ENCODE data around the gene PAIP2.

Gene PAIP2

DNA sequence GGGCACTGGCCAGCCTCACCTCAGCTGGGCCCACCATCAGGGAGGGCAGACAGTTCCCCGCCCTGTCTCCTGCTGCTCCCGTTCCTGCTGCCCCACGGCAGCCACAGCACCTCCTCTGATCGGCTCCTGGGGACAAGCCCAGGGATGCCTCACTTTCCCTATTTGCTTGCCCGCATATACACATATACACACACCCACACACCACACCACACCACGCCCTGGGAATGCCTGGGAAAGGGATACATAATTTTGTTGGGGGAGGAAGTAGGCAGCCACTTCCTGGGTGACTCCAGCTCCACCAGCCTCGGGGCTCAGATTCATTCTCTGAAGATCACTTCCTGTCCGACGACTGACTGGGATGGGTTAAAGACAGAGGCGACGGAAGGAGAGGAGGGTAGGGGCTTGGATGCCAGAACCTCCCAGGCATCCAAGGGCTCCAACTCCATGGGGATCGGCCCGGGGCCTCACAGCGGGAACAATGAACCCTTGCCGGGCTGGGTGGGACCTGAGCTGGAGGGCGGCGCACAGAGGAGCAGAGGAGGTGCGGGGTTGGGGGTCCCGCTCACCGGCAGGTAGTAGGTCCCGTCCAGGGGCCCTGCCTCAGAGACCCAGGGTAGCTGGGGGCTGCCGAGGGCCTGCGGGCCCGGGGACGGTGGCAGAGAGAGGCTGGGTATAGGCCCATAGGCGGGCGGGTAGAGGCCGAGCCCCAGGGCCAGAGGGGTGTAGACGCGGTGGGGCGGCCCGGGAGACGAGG is 50.1 kb downstream of the PAIP2 start:
- no peaks in the 10 kb centered on the region for H4K20me1 ChIP-seq (ENCODE audit: insufficient read depth)
- peak overlapping the region; percentile 93 for H3K9ac ChIP-seq
- H3K27me3 ChIP-seq (ENCODE audit: insufficient read depth, low read depth), result no peaks in the 10 kb centered on the region
- peak overlapping the region; percentile 87 for H3K4me2 ChIP-seq
- peaks cover 48% of the 10 kb centered on the region for H3K4me1 ChIP-seq (ENCODE audit: low read depth, poor library complexity, severe bottlenecking)
- H3K79me2 ChIP-seq (ENCODE audit: insufficient read depth, low read depth), result peaks cover 74% of the 10 kb centered on the region
- peak overlapping the region; percentile 89 for H3K27ac ChIP-seq
- no peak overlapping the region for H3K4me3 ChIP-seq (IDR thresholded peaks at IDR 0.05; ENCODE audit: insufficient read depth, low read depth, low read length)
- peak overlapping the region; percentile 63; the same call in 1 of the 2 replicates for H2AFZ ChIP-seq (ENCODE audit: low read depth)
- TF ChIP-seq, protein P1, sequence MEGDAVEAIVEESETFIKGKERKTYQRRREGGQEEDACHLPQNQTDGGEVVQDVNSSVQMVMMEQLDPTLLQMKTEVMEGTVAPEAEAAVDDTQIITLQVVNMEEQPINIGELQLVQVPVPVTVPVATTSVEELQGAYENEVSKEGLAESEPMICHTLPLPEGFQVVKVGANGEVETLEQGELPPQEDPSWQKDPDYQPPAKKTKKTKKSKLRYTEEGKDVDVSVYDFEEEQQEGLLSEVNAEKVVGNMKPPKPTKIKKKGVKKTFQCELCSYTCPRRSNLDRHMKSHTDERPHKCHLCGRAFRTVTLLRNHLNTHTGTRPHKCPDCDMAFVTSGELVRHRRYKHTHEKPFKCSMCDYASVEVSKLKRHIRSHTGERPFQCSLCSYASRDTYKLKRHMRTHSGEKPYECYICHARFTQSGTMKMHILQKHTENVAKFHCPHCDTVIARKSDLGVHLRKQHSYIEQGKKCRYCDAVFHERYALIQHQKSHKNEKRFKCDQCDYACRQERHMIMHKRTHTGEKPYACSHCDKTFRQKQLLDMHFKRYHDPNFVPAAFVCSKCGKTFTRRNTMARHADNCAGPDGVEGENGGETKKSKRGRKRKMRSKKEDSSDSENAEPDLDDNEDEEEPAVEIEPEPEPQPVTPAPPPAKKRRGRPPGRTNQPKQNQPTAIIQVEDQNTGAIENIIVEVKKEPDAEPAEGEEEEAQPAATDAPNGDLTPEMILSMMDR (conservative IDR thresholded peaks at IDR 0.05; ENCODE audit: low read depth, low read length), result no peak
- H3K36me3 ChIP-seq (ENCODE audit: insufficient read depth), result no peaks in the 10 kb centered on the region

DNA sequence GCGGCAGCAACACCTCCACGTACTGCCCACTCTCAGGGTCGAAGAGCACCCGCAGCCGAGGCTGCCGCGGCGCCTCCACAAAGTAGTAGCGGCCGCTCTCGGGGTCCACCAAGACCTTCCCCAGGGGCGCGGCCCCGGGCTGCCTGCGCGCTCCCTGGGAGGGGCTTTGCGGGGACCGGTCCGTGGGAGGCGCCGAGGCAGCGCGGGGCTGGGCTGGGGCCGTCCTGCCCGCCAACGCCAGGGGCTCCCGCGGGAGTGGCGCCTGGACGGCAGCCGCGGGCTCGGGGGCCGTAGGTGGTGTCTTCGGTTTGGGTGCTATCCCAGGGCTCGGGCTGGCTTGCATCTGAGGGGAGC is 50.6 kb downstream of the PAIP2 start:
- peaks cover 69% of the 10 kb centered on the region for H3K79me2 ChIP-seq (ENCODE audit: insufficient read depth, low read depth)

DNA sequence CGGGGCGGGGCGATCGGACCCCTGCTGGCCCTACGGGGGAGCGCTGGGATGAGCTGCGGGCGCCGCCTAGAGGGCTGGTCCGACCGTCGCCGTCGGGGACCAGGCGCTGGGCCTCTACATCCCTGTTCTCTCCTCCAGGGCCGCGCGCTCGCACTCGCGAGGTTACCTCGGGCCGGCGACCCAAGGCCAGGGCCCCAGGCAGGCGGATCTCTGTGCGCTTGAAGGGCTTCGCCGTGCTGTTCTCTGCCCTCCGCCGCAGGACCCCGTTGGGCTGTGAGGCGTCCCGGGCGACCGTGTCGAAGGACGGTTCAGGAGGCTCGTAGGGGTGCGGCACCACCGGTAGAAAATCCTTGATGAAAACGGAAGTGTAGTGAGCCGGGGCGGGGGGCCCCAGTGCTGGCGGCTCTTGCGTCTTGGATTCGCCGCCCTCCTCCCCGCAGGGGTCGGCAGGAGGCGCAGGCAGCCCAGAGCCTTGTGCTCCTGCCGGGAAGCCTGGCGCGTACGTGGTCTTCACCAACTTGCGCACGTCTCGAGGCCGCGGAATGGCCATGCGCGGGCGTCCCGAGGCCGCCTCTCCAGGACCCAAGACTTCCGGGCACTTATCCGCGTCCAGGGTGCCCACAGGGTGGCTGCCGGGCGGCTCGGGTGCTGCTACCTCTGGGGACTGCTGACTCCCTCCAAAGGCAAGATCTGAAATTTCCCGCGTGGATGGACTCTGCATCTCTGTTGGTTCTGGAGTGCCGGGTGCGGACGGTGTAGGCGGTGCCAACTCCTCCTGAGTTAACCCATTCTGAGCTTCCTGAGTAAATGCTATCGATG is 51.2 kb downstream of the PAIP2 start:
- TF ChIP-seq, protein P1 (conservative IDR thresholded peaks at IDR 0.05; ENCODE audit: low read depth, low read length), result peak; percentile 63
- Histone ChIP-seq H3K27ac (peak overlapping the region; percentile 89), H3K36me3 (ENCODE audit: insufficient read depth) (no peaks in the 10 kb centered on the region), H4K20me1 (ENCODE audit: insufficient read depth) (no peaks in the 10 kb centered on the region), H3K4me1 (ENCODE audit: low read depth, poor library complexity, severe bottlenecking) (peaks cover 37% of the 10 kb centered on the region), H3K9ac (peak overlapping the region; percentile 93), H2AFZ (ENCODE audit: low read depth) (peak overlapping the region; percentile 63), H3K27me3 (ENCODE audit: insufficient read depth, low read depth) (no peaks in the 10 kb centered on the region), H3K4me3 (IDR thresholded peaks at IDR 0.05; ENCODE audit: insufficient read depth, low read depth, low read length) (no peak overlapping the region), H3K4me2 (peak overlapping the region; percentile 87), H3K79me2 (ENCODE audit: insufficient read depth, low read depth) (peaks cover 63% of the 10 kb centered on the region)

More for the DNA sequence above, 50.6 kb downstream of the PAIP2 start:
- H3K27ac ChIP-seq, result peak overlapping the region; percentile 89
- no peaks in the 10 kb centered on the region for H4K20me1 ChIP-seq (ENCODE audit: insufficient read depth)
- H3K36me3 ChIP-seq (ENCODE audit: insufficient read depth), result no peaks in the 10 kb centered on the region
- H3K27me3 ChIP-seq (ENCODE audit: insufficient read depth, low read depth), result no peaks in the 10 kb centered on the region
- TF ChIP-seq, protein P1 (conservative IDR thresholded peaks at IDR 0.05; ENCODE audit: low read depth, low read length), result no peak
- H3K4me1 ChIP-seq (ENCODE audit: low read depth, poor library complexity, severe bottlenecking), result peaks cover 43% of the 10 kb centered on the region
- H3K4me3 ChIP-seq (IDR thresholded peaks at IDR 0.05; ENCODE audit: insufficient read depth, low read depth, low read length), result no peak overlapping the region
- peak overlapping the region; percentile 93 for H3K9ac ChIP-seq
- H2AFZ ChIP-seq (ENCODE audit: low read depth), result peak overlapping the region; percentile 63
- H3K4me2 ChIP-seq, result peak overlapping the region; percentile 87; the same call in 1 of the 2 replicates

DNA sequence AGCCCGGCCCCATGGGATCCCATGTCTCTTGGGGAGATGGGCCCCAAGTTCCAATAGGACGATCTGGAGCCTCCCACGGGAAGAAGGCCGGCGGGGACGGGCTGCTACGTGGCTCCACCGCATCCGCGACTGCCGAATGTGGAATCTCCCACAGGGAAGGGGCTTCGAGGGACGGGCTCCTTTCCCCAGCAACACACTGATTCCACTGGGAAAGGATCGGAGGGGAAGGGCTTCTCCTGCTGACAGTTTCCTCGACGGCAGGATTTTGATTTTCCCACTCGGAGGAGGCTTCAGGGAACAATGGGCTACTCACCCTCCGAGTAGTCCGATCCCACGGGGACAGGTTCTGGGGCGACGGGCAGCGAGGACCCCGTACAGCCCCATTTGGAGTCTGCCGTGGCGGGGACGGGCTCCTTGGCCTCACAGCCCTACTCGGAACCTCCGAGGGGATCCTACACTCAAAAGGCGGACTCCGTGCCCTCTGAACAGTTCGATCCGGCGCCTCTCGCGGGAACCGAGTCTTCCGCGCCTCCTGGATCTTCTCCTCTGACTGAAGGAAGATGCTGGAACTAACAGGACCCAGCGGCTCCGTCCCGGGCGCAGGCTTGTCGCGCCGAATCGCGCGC is 52.0 kb downstream of the PAIP2 start:
- H3K27me3 ChIP-seq (ENCODE audit: insufficient read depth, low read depth), result no peaks in the 10 kb centered on the region
- H3K36me3 ChIP-seq (ENCODE audit: insufficient read depth), result no peaks in the 10 kb centered on the region
- H3K4me2 ChIP-seq, result peak overlapping the region; percentile 87
- no peak overlapping the region for H3K4me3 ChIP-seq (IDR thresholded peaks at IDR 0.05; ENCODE audit: insufficient read depth, low read depth, low read length)
- H3K79me2 ChIP-seq (ENCODE audit: insufficient read depth, low read depth), result peaks cover 55% of the 10 kb centered on the region
- no peaks in the 10 kb centered on the region for H4K20me1 ChIP-seq (ENCODE audit: insufficient read depth)
- H3K4me1 ChIP-seq (ENCODE audit: low read depth, poor library complexity, severe bottlenecking), result peaks cover 33% of the 10 kb centered on the region
- peak overlapping the region; percentile 63 for H2AFZ ChIP-seq (ENCODE audit: low read depth)
- TF ChIP-seq, protein P1 (conservative IDR thresholded peaks at IDR 0.05; ENCODE audit: low read depth, low read length), result no peak
- peak overlapping the region; percentile 93 for H3K9ac ChIP-seq
- peak overlapping the region; percentile 89 for H3K27ac ChIP-seq

Data from KMS-11 (cell line).